Fibroblast of skin of left biceps (primary cell): Measurements from ENCODE around the gene UBL7.
A peak's percentile ranks its signal among the peaks of the same experiment; 100 is the strongest.

Experiments
- DNase-seq, 2 experiments: peaks; one replicate each; pipeline ENCODE4 v3.0.0-alpha.2; 2013; ENCODE audit warnings: low read depth in 2 of 2

UBL7 gene

GRCh38 chr15:74441248-74441941 is 19.6 kb downstream of the UBL7 start:
- DNase-seq = no peak

- peak; percentile 36 to 44 for DNase-seq
Observed at GRCh38 chr15:74438721-74439316, 22.1 kb downstream of the UBL7 start.

- DNase-seq = no peak
Observed at GRCh38 chr15:74438206-74438605, 22.8 kb downstream of the UBL7 start.

GRCh38 chr15:74434263-74435136 is 26.5 kb downstream of the UBL7 start:
- no peak for DNase-seq

- peak; percentile 39 to 47 for DNase-seq
Observed at GRCh38 chr15:74433592-74434262, 27.2 kb downstream of the UBL7 start, which contains the start of gene SEMA7A. Gene SEMA7A (minus strand): TSS chr15:74433958. CDS start chr15:74433918, 40 bp downstream.

- DNase-seq = no peak
Observed at GRCh38 chr15:74432968-74433591, 27.9 kb downstream of the UBL7 start.

- DNase-seq = no peak
Observed at GRCh38 chr15:74432271-74432967, 28.5 kb downstream of the UBL7 start.

GRCh38 chr15:74431645-74432044 is 29.3 kb downstream of the UBL7 start:
- DNase-seq = no peak

GRCh38 chr15:74431116-74431515 is 29.8 kb downstream of the UBL7 start:
- no peak for DNase-seq

GRCh38 chr15:74430510-74430951 is 30.4 kb downstream of the UBL7 start:
- no peak for DNase-seq

GRCh38 chr15:74429781-74430400 is 31.1 kb downstream of the UBL7 start:
- DNase-seq = no peak

- DNase-seq = no peak
Observed at GRCh38 chr15:74428970-74429780, 31.8 kb downstream of the UBL7 start.

- DNase-seq = no peak
Observed at GRCh38 chr15:74428442-74428787, 32.5 kb downstream of the UBL7 start.

- DNase-seq = no peak
Observed at GRCh38 chr15:74427607-74428441, 33.1 kb downstream of the UBL7 start.

GRCh38 chr15:74426404-74427281 is 34.3 kb downstream of the UBL7 start:
- DNase-seq = no peak

- DNase-seq = no peak
Observed at GRCh38 chr15:74425630-74426029, 35.3 kb downstream of the UBL7 start.

- no peak for DNase-seq
Observed at GRCh38 chr15:74424901-74425528, 35.9 kb downstream of the UBL7 start.
